Activated CD4-positive, alpha-beta T cell treated with anti-CD3 and anti-CD28 coated beads, Interleukin-2, amount 50 U/mL, for 24 hours (primary cell): Measurements from ENCODE around the gene FRAT1.

Experiments used
- DNase-seq, 2 donors: peaks; one replicate each; pipeline ENCODE4 v3.0.0-alpha.2; 2020; ENCODE audit warnings: low read depth in 1 of 2, low spot score in 1 of 2

FRAT1 gene

DNA sequence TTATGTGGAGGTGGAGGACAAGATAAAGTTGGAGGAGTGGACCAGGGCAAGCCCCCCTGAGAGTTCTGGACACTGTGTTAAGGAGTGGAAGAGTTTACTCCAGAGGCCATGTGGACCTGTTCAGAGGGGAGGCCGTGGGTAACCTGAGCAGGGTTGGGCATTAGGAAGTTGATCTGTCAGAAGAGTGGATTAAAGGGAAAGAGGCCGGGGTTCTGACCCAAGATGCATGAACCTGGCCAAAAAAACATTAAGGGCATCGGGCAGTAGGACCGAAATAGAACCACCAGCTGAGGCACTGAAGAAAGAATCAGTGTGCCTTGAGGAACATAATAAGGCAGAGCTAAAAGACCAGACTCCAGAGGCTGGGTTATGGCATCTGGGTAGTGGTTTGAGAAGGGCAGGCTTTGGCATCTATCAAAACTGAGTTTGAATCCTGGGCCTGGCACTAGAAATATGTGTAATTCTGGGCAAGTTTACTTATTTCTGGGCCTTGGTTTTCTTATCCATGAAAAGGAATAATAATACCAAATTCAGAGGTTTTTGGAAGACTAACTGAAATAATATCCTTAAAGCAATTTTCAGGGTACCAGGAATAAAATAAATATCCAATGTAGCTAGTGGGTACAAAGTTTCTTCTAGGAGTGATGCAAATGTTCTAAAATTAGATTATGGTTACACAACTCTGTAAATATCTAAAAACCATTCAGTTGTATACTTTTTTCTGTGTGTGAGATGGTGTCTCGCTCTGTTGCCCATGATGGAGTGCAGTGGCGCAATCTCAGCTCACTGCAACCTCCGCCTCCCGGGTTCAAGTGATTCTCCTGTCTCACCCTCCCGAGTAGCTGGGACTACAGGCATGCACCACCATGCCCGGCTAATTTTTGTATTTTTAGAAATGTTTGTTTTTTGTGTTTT, 10.9 kb upstream of the FRAT1 start:
- DNase-seq = no peak

DNA sequence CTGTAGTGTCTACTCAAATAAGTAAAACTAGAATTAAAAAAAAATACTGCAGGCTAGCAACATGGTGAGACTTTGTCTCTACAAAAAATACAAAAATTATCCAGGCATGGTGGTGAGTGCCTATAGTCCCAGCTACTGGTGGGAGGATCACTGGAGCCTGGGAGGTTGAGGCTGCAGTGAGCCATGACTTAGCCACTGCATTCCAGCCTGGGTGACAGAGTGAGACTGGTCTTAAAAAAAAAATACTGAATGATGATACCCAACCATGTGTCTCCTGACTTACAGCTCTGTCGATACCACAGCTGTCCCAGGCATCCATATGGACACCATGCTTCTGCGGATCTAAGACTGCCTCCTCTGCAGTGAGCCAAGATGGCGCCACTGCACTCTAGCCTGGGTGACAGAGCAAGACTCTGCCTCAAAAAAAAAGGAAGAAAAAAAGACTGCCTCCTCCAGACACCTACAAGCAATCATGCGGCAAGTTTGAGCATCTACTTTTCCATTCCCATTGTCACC, 7.9 kb upstream of the FRAT1 start:
- no peak for DNase-seq

DNA sequence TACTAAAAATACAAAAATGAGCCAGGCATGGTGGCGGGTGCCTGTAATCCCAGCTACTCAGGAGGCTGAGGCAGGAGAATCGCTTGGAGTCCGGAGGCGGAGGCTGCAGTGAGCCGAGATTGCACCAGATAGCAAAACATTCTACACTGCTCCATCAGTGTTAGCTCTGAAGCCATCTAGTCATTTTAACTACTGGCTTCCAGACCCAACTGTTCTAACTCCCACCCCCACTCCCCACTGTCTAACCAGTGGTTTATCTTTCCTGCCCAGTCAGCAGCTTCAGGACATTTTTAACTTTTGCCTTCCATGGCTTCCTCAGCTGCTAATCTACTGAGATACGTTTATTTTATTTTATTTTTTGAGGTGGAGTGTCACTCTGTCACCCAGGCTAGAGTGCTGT, 6.2 kb upstream of the FRAT1 start:
- no peak for DNase-seq

DNA sequence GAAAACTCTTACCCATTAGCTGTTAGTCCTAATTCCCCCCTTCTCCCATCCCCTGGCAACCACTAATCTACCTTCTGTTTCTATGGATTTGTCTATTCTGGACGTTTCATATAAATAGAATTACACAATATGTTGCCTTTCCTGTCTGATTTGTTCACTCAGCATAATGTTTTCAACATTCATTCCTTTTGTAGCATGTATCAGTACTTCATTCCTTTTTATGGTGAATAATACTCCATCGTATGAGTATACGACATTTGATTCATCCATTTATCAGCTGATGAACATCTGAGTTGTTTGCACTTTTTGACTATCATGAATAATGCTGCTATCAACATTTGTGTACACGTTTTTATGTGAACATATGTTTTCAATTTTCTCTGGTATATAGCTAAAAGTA, 4.4 kb upstream of the FRAT1 start:
- no peak for DNase-seq

DNA sequence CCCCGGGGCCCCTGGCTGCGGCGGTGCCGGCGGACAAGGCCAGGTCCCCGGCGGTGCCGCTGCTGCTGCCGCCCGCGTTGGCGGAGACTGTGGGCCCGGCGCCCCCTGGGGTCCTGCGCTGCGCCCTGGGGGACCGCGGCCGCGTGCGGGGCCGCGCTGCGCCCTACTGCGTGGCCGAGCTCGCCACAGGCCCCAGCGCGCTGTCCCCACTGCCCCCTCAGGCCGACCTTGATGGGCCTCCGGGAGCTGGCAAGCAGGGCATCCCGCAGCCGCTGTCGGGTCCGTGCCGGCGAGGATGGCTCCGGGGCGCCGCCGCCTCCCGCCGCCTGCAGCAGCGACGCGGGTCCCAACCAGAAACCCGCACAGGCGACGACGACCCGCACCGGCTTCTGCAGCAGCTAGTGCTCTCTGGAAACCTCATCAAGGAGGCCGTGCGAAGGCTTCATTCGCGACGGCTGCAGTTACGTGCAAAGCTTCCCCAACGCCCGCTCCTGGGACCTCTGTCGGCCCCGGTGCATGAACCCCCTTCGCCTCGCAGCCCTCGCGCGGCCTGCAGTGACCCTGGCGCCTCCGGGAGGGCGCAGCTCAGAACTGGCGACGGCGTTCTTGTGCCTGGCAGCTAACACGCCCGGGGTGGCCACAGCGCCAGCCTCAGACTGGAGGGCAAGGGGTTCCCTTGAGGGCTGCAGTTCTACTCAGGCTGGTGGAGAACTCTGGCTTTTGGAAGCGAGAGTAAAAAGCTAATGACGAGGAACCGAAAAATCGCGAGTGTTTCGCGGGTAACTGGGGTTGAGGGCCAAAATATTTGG, 804 bp downstream of the FRAT1 start:
- DNase-seq = peak; percentile 28 to 42

DNA sequence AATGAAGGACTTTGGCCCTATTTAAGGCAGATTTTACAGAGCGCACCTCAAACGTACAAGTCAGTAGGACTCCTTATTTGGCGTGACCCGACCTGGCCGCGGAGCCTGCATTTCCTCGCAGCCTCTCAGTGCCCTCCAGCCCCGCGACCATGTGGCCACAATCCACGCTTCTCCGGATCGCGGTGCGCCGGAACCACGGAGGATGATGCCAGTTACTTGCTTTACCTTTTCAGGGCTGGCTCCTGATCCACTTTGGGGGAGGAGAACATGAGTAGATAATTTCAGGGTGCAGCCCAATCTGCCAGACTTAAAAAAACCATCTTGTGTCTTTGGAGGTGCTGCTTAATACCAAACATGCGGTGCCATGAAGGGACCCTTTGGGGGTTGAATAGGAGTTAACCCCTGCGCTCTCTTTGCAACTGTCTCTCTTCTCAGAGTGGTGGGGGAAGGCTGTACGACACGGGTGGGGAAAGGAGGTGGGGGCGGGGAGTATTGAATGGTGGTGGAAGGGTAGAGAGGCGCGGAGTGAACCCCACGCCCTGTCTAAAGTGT, 1.5 kb downstream of the FRAT1 start:
- DNase-seq = peak in 1 of 2 donors; percentile 16

DNA sequence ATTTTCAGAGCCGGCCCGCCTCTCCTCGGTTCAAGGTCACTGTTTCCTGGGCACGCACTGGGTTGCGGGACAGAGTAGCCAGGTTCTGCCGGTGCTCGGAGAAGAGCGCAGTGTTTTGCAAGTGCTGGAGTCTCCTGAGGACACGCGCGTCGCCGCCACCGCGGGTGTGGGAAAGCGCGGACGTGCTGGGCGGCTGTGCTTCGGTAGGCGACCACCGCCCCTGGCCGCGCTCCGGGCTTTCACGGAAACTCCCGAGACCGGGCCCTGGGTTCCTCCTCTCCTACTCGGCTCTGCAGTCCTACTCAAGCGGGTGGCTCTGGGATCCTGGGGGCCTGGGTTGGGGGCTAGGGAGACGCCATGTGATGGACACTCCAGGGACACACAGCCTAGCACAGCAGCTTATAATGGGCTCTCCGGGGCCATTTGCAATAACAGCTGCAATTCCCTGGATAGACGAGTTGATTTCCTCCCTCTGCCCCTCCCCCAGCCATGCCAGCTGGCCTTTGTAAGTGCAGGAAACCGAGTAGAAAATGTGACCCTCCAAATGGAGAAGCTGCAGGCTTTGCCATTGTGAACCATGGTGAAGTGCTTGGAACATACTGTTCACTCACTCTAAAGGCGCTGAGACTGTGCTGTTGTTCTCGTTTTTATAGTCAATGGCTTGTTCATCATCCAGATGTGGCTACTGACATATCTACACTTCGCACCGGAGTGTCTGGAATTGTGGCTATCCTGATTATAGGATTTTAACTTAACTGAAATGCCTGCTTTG, 2.1 kb downstream of the FRAT1 start:
- DNase-seq = no peak

DNA sequence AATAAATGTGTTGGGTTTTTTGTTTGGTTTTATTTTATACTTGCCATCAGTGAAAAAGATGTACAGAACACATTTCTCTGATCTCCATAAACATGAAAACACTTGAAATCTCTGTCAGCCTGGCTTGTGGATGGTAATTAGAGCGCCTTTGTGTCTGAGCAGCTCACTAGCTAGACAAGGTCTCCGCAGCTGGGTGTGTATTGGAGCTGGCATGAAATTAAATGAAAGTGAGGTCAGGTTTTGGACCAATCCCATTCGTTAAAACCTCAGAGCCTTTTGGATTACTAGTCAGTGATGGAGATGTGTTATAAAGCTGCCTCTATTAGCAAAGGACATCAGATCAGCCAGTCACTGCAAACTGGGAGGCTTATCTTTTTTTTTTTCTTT, 2.7 kb downstream of the FRAT1 start:
- DNase-seq = no peak

DNA sequence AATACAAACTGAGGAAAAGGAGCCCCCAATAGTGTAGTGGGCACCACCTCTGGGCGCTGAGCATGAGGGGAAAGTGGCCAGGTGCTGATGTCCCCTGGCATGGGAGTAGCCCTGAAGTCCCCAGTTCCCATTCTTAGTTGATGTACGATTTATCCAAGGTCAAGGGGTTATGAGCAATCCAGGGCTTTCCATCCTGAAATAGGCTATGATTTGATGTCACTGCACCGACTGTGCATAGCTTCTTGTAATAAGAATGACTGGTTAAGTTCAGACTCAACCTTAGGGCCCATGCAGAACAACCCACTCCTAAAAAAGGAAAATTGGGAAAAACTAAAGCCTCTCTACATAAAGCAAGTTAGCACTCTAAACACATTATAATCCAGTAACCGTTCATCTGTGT, 4.4 kb downstream of the FRAT1 start:
- no peak for DNase-seq

DNA sequence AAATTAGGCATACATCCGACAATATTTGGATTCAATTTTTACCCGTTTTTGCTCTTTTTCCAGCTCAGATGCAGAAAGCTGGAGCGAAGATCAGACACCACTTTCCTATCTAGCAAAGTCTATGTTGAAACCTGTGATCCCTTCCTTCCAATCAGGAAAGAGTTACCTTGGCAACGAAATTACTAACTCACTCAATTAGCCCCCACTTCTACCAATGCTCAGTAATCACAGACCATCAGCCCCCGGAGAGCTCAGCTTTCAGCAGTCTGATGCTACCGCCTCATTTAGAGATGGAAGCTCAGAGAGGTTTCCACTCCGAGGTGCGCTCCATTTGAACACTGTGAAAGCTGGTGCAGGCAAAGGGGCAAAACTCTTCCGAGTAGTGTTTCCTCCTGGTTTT, 6.7 kb downstream of the FRAT1 start:
- no peak for DNase-seq

DNA sequence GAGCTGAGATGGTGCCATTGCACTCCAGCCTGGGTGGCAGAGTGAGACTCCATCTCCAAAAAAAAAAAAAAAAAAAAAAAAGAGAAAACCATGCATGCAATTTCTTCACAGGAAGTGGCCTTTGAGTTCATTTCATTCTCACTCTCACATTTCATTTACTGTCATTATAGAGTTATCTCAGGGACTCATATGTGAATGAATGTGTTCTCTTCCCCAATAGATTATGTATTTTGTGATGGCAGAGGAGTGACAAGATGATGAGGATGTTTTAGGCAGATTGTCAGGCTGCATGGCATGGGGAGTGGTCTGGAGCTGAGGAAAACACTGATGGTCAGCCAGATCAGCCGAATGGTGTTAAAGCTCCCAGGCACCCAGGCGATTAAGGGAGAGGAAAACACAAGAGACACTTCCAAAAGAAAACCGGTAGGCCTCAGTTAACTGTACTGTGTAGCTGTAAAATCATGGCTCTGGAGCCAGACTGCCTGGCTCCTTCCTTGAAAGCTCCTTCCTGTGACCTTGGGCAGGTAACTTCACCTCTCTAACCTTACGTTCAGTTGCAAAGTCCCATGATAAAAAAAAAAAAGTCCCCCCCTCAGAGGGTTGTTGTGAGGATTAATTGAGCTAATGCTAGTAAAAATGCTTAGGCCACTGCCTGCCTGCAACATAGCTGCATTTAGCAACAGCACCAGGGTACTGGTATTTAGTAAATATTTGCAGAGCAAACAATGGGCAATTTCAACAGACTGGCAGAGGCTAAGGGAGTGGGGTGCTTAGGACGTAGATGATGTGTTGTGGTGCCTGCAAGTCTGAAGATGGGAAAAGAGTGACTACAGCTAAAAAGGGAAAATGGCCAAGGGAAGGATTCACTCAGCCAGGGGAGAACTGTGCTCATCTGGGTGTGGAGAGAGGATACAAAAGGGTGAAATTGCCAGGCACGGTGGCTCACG, 8.6 kb downstream of the FRAT1 start:
- no peak for DNase-seq

DNA sequence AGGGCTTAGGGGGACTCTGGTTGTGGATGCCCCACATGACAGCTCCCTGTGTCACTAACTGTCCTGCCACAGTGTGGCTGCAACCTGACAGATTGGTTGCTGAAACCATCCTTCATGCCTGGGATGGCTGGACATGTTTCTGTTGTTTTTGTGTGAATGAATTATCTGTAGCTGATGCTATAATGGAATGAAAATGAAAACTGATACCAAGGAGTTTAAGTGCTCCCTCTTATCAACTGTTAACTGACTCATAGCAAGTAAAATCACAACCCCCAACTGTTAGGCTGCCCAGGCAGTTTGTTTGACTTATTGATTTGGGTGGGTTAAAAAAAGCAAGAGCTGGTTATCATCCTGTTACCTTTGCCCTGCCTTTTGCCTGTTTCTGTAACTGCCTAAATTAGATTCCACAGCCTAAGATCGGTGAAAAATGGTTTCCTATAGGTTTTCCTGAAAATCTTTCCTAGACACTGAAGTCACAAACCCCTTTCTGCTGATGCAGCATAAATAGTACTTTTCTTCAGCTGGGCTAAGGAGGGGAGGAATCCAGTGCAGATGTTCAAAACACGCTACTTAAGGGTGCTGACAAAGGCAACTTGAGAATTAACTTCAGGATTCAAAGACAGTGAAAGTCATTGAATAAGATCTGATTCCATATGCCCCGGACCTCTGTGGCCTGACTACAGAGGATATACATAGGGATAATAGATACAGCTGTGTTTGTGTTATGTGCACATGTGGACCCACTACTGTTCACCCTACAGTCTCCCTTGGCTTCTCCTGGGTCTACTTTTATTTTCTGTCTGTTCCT, 9.8 kb downstream of the FRAT1 start:
- no peak for DNase-seq

DNA sequence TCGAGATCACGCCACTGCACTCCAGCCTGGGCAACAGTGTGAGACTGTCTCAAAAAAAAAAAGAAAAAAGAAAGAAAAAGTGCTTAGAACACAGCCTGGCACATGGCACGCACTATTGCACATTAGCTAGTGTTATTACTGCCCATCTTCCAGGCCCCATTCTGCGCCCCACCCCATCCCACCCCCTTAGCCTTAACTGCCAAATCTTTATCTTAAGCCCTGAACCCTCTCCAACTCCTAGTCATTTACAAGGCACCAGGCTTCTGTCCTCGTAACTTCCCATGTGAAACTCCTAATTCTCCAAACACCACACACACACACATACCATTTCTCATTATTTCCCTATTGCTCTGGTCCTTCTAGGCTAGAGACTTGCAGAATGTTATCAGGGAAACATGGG, 10.7 kb downstream of the FRAT1 start:
- DNase-seq = no peak

DNA sequence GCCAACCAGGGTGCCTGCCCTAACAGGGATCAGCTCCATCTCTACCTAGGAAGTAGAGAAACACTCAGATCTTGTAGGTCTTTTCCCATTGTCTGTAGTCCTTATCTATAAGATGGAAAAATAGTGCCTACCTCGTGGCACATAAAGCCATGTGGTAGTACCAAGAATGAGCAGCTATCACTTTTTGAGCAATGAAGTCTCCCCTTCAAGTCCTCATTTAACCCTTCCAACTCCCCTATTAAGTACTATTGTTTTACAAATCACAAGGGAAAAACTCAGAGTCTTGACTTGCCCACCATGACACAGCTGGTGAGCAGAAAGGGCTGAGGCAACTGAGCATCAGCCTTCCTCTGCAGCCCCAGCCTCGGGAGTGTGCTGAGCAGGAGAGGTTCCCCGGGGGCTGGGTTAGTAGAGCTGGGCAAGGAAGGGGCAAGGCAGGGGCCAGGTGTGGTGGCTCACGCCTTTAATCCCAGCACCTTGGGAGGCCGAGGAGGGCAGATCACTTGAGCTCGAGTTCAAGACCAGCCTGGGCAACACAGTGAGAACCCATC, 12.2 kb downstream of the FRAT1 start:
- no peak for DNase-seq

DNA sequence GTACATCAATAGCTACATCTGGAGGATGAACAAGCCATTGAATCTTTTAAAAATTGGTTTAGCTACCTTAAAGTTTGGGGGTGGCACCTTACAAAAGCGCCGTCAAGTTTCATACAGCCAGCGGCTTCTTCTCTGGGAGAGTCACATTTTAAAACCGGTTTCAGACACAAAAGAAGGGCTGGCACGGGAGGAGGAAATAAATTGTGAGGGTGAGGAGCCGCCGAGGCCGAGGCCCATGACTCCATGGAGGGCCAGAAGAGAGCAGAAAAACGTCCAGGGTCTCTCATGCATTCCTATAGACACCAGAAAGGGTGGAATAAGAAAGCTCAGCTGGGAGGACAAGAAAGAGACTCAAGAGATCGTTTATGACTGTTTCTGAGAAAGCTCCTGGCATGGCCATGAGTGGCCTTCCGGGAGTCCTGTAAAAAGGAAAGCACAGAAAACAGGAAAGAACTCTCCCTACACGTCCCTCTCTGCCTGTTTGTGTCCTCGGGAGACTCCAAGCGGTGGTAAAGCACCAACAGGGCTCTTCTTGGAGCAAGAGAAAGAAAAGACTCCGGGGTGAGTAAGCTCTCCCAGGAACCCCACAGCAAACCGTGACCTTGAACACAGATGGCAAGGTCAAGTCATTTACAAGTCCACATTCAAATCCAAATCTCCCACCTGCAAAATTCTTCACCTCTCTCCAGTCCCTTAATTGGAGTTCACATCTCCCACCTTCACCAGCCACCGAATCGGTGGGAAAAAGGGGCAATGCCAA, 13.7 kb downstream of the FRAT1 start:
- no peak for DNase-seq

DNA sequence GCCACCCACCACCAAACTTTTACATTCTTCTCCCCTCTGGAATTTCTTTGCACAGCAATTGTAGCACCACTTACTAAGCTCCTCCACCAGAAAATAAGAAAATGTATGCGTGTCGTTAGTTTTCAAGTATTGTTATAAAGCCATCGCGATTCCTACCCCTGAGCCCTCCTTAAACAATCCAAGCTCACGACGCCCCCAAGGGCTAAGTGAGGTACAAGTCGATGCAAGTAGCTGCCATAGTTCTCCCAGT, 14.2 kb downstream of the FRAT1 start:
- no peak for DNase-seq

DNA sequence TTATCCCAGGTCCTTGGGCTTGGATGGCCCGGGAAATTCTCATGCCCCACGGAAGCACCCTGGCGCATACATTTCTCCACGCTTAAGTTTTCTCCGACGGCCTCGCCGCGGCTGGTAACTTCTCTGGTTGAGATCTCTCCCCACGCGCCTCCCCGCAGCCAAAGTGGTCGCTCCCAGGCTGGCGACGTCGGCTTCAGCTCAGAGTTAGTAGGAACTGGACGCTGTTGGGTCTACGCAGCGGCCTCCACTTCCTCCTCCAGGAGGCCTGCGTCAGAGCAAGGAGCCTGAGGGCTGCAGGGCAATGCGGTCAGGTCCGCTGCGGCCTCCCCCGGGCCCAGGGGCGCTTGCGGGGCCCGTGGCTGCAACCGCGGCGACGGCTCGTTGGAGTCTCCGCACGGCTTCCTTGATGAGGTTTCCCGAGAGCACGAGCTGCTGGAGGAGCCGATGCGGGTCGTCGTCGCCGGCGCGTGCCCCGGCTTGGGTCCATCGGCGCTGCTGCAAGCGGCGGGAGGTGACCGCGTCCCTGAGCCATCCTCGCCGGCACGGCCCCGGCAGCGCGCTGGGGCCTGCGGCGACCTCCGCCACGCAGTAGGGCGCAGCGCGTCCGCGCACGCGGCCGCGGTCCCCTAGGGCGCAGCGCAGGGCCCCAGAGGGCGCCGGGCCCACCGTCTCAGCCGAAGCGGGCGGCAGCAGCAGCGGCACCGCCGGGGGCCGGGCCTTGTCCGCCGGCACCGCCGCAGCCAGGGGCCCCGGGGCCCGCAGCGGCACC, 14.7 kb downstream of the FRAT1 start:
- DNase-seq = peak in 1 of 2 donors; percentile 9
